Uterus (tissue), 2 donors: ENCODE data around the gene DNAJC15.

ENCODE experiments used
- POLR2A ChIP-seq, 2 donors: fragments of 450-650 bp; IDR thresholded peaks; one replicate each; pipeline ENCODE4 v1.6.1; 2016; ENCODE audit warnings: antibody characterized with exemption in 2 of 2, mild to moderate bottlenecking in 1 of 2, moderate library complexity in 1 of 2
- TF ChIP-seq, protein P1 (sequence below), 4 experiments: fragments of 200-600 bp in 2 of 4; fragments of 450-650 bp in 2 of 4; sonication (generic) in 2 of 4; IDR thresholded peaks; one replicate each; pipeline ENCODE4 v1.5.1; 2016 to 2019; ENCODE audit warnings: antibody characterized with exemption in 4 of 4, mild to moderate bottlenecking in 2 of 4, moderate library complexity in 1 of 4

DNA sequence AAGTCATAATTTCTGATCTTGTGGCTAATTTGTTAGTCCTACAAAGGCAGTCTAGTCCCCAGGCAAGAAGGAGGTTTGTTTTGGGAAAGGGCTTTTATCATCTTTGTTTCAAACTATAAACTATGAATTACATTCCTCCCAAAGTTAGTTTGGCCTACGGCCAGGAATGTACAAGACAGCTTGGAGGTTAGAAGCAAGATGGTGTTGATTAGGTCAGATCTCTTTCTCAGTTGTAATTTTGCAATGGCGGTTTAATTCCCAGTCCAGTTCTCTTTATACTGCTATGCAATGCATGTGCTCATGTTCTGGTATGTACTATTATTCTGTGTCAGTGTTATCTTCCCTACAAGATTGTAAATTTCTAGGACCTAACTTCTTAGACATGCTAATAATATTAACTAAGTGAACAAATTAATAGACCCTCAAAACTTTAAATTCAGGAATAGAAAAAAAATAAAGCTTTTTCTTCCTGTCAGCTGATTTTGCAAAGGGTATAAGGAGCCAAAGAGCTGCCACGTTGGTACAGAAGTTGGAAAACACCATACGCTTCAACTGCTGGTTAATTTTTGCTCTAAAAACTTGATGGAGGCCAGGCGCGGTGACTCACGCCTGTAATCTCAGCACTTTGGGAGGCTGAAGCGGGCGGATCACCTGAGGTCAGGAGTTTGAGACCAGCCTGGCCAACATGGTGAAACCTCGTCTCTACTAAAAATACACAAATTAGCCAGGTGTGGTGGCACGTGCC, 1.3 kb upstream of the DNAJC15 start:
- TF ChIP-seq, protein P1, sequence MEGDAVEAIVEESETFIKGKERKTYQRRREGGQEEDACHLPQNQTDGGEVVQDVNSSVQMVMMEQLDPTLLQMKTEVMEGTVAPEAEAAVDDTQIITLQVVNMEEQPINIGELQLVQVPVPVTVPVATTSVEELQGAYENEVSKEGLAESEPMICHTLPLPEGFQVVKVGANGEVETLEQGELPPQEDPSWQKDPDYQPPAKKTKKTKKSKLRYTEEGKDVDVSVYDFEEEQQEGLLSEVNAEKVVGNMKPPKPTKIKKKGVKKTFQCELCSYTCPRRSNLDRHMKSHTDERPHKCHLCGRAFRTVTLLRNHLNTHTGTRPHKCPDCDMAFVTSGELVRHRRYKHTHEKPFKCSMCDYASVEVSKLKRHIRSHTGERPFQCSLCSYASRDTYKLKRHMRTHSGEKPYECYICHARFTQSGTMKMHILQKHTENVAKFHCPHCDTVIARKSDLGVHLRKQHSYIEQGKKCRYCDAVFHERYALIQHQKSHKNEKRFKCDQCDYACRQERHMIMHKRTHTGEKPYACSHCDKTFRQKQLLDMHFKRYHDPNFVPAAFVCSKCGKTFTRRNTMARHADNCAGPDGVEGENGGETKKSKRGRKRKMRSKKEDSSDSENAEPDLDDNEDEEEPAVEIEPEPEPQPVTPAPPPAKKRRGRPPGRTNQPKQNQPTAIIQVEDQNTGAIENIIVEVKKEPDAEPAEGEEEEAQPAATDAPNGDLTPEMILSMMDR (IDR thresholded peaks at IDR 0.05), result no peak
- no peak for TF ChIP-seq POLR2A (IDR thresholded peaks at IDR 0.05)
